ENCODE measurements around the gene EPHB2. TPM values are rescaled to one million over a fixed set of nuclear protein-coding genes. Genes with fewer than 3 reads are reported as not detected.

EPHB2 gene
- total RNA-seq, 5 donors from 2014 or later (not counting 1 experiment from before 2014, with no cell fraction given) = 0.06 to 0.20 (median 0.12) TPM; not detected in 2

DNA sequence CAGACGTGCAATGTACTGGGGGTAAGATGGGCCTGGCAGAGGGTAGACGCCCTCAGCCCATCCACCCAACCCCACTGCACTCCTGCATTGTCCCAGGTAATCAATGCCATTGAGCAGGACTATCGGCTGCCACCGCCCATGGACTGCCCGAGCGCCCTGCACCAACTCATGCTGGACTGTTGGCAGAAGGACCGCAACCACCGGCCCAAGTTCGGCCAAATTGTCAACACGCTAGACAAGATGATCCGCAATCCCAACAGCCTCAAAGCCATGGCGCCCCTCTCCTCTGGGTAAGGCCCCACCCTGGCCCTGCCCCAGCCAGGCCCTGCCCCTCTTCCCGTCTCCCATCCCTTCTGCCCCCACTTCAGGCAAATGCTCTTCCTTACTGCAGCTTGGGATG, 199.6 kb downstream of the EPHB2 start:
- Mint-ChIP-seq H3K36me3 (no peaks in the 10 kb centered on the region), H3K27me3 (peaks cover 3 to 4% of the 10 kb centered on the region in 2 donors), H3K4me3 (no peak overlapping the region), H3K4me1 (no peaks in the 10 kb centered on the region), H3K9me3 (no peaks in the 10 kb centered on the region), H3K27ac (no peak overlapping the region)
- no peaks in the 10 kb centered on the region for H3K4me1 ChIP-seq (ENCODE audit: control insufficient read depth in 1 of 2, extremely low read depth in 1 of 2, insufficient read depth in 2 of 2, low read length in 2 of 2)
- peaks cover 0 to 20% of the 10 kb centered on the region in 2 experiments for H3K27me3 ChIP-seq (replicated peaks in 1 of 2; ENCODE audit: control insufficient read depth in 2 of 2, extremely low read depth in 1 of 2, insufficient read depth in 2 of 2, low read length in 1 of 2)
- ChIA-PET POLR2A (no interaction called here), CTCF (no interaction called here)
- H3K27ac ChIP-seq (ENCODE audit: low read length) = no peak overlapping the region
- H3K36me3 ChIP-seq (ENCODE audit: control insufficient read depth in 2 of 2, extremely low read depth in 1 of 2, insufficient read depth in 1 of 2, low read length in 1 of 2) = no peaks in the 10 kb centered on the region
- no peaks in the 10 kb centered on the region for H3K9me3 ChIP-seq
- no peak overlapping the region for H3K4me3 ChIP-seq (ENCODE audit: control insufficient read depth in 1 of 2, extremely low read depth in 1 of 2, low read length in 1 of 2)
- DNase-seq = no peak
- ATAC-seq (replicated peaks in 1 of 4) = no peak
- WGBS (ENCODE audit: insufficient coverage) = 88% methylated on average over 11 of the region's 13 CpGs

- H3K36me3 Mint-ChIP-seq = no peaks in the 10 kb centered on the region
- no peaks in the 10 kb centered on the region for H3K9me3 Mint-ChIP-seq
- H3K27me3 Mint-ChIP-seq = peaks cover 4 to 8% of the 10 kb centered on the region in 2 donors
- no peaks in the 10 kb centered on the region for H3K4me1 Mint-ChIP-seq
- Histone ChIP-seq H3K36me3 (ENCODE audit: control insufficient read depth in 2 of 2, extremely low read depth in 1 of 2, insufficient read depth in 1 of 2, low read length in 1 of 2) (no peaks in the 10 kb centered on the region), H3K4me1 (ENCODE audit: control insufficient read depth in 1 of 2, extremely low read depth in 1 of 2, insufficient read depth in 2 of 2, low read length in 2 of 2) (no peaks in the 10 kb centered on the region), H3K27me3 (replicated peaks in 1 of 2; ENCODE audit: control insufficient read depth in 2 of 2, extremely low read depth in 1 of 2, insufficient read depth in 2 of 2, low read length in 1 of 2) (peaks cover 0 to 23% of the 10 kb centered on the region in 2 experiments), H3K9me3 (no peaks in the 10 kb centered on the region), H3K4me3 (ENCODE audit: control insufficient read depth in 1 of 2, extremely low read depth in 1 of 2, low read length in 1 of 2) (no peak overlapping the region), H3K27ac (ENCODE audit: low read length) (no peak overlapping the region)
- ChIA-PET CTCF (no interaction called here), POLR2A (no interaction called here)
- DNase-seq = no peak
- H3K4me3 Mint-ChIP-seq = no peak overlapping the region
- H3K27ac Mint-ChIP-seq = no peak overlapping the region
- WGBS (ENCODE audit: insufficient coverage) = 48% methylated on average over 2 of the region's 5 CpGs
- ATAC-seq (replicated peaks in 1 of 4) = no peak
Observed at GRCh38 chr1:22910986-22911651, 200.5 kb downstream of the EPHB2 start.

DNA sequence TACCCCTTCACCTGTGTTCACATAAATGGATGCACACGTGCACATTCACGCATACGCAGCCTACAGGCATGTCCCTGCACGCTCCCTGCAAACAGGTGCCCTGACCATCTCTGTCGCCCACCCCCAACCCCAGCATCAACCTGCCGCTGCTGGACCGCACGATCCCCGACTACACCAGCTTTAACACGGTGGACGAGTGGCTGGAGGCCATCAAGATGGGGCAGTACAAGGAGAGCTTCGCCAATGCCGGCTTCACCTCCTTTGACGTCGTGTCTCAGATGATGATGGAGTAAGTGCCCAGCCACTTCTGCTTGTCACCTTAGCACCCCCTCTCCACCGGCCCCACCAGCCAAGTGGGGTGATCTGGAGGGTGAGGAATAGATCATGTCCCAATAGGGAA, 201.7 kb downstream of the EPHB2 start:
- H3K27me3 ChIP-seq (replicated peaks in 1 of 2; ENCODE audit: control insufficient read depth in 2 of 2, extremely low read depth in 1 of 2, insufficient read depth in 2 of 2, low read length in 1 of 2) = peaks cover 0 to 26% of the 10 kb centered on the region in 2 experiments
- CTCF ChIA-PET = no interaction called here
- no peak overlapping the region for H3K4me3 ChIP-seq (ENCODE audit: control insufficient read depth in 1 of 2, extremely low read depth in 1 of 2, low read length in 1 of 2)
- Mint-ChIP-seq H3K4me3 (no peak overlapping the region), H3K27me3 (peaks cover 9 to 10% of the 10 kb centered on the region in 2 donors), H3K27ac (no peak overlapping the region), H3K9me3 (no peaks in the 10 kb centered on the region), H3K4me1 (no peaks in the 10 kb centered on the region), H3K36me3 (no peaks in the 10 kb centered on the region)
- 95% methylated on average over 4 of the region's 16 CpGs for WGBS (ENCODE audit: insufficient coverage)
- DNase-seq (no peak), ATAC-seq (replicated peaks in 1 of 4) (no peak)
- no peaks in the 10 kb centered on the region for H3K4me1 ChIP-seq (ENCODE audit: control insufficient read depth in 1 of 2, extremely low read depth in 1 of 2, insufficient read depth in 2 of 2, low read length in 2 of 2)
- no peaks in the 10 kb centered on the region for H3K9me3 ChIP-seq
- H3K36me3 ChIP-seq (ENCODE audit: control insufficient read depth in 2 of 2, extremely low read depth in 1 of 2, insufficient read depth in 1 of 2, low read length in 1 of 2) = no peaks in the 10 kb centered on the region
- POLR2A ChIA-PET = no interaction called here
- H3K27ac ChIP-seq (ENCODE audit: low read length) = no peak overlapping the region

- POLR2A ChIA-PET = no interaction called here
- H3K27me3 Mint-ChIP-seq = peaks cover 11 to 14% of the 10 kb centered on the region in 2 donors
- H3K9me3 Mint-ChIP-seq = no peaks in the 10 kb centered on the region
- Histone ChIP-seq H3K27me3 (replicated peaks in 1 of 2; ENCODE audit: control insufficient read depth in 2 of 2, extremely low read depth in 1 of 2, insufficient read depth in 2 of 2, low read length in 1 of 2) (peaks cover 0 to 26% of the 10 kb centered on the region in 2 experiments), H3K9me3 (no peaks in the 10 kb centered on the region), H3K4me1 (ENCODE audit: control insufficient read depth in 1 of 2, extremely low read depth in 1 of 2, insufficient read depth in 2 of 2, low read length in 2 of 2) (no peaks in the 10 kb centered on the region), H3K36me3 (ENCODE audit: control insufficient read depth in 2 of 2, extremely low read depth in 1 of 2, insufficient read depth in 1 of 2, low read length in 1 of 2) (no peaks in the 10 kb centered on the region), H3K27ac (ENCODE audit: low read length) (no peak overlapping the region), H3K4me3 (ENCODE audit: control insufficient read depth in 1 of 2, extremely low read depth in 1 of 2, low read length in 1 of 2) (no peak overlapping the region)
- H3K4me3 Mint-ChIP-seq = no peak overlapping the region
- H3K27ac Mint-ChIP-seq = no peak overlapping the region
- CTCF ChIA-PET = no interaction called here
- H3K4me1 Mint-ChIP-seq = no peaks in the 10 kb centered on the region
- ATAC-seq (replicated peaks in 1 of 4) = no peak
- DNase-seq = no peak
- 78% methylated on average over 14 of the region's 24 CpGs for WGBS (ENCODE audit: insufficient coverage)
- no peaks in the 10 kb centered on the region for H3K36me3 Mint-ChIP-seq
Observed at GRCh38 chr1:22913421-22914141, 202.9 kb downstream of the EPHB2 start.

DNA sequence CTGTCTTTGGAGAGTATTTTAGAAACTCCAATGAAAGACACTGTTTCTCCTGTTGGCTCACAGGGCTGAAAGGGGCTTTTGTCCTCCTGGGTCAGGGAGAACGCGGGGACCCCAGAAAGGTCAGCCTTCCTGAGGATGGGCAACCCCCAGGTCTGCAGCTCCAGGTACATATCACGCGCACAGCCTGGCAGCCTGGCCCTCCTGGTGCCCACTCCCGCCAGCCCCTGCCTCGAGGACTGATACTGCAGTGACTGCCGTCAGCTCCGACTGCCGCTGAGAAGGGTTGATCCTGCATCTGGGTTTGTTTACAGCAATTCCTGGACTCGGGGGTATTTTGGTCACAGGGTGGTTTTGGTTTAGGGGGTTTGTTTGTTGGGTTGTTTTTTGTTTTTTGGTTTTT, 203.5 kb downstream of the EPHB2 start:
- H3K9me3 Mint-ChIP-seq = no peaks in the 10 kb centered on the region
- no peaks in the 10 kb centered on the region for H3K9me3 ChIP-seq
- H3K27me3 Mint-ChIP-seq = peaks cover 10 to 14% of the 10 kb centered on the region in 2 donors
- H3K4me1 Mint-ChIP-seq = no peaks in the 10 kb centered on the region
- H3K4me3 ChIP-seq (ENCODE audit: control insufficient read depth in 1 of 2, extremely low read depth in 1 of 2, low read length in 1 of 2) = no peak overlapping the region
- no peaks in the 10 kb centered on the region for H3K36me3 ChIP-seq (ENCODE audit: control insufficient read depth in 2 of 2, extremely low read depth in 1 of 2, insufficient read depth in 1 of 2, low read length in 1 of 2)
- H3K27ac ChIP-seq (ENCODE audit: low read length) = no peak overlapping the region
- CTCF ChIA-PET = no interaction called here
- peaks cover 0 to 22% of the 10 kb centered on the region in 2 experiments for H3K27me3 ChIP-seq (replicated peaks in 1 of 2; ENCODE audit: control insufficient read depth in 2 of 2, extremely low read depth in 1 of 2, insufficient read depth in 2 of 2, low read length in 1 of 2)
- POLR2A ChIA-PET = no interaction called here
- DNase-seq = no peak
- no peak overlapping the region for H3K4me3 Mint-ChIP-seq
- H3K36me3 Mint-ChIP-seq = no peaks in the 10 kb centered on the region
- H3K4me1 ChIP-seq (ENCODE audit: control insufficient read depth in 1 of 2, extremely low read depth in 1 of 2, insufficient read depth in 2 of 2, low read length in 2 of 2) = no peaks in the 10 kb centered on the region
- ATAC-seq (replicated peaks in 1 of 4) = no peak
- no peak overlapping the region for H3K27ac Mint-ChIP-seq
- 88% methylated on average over 10 of the region's 10 CpGs for WGBS (ENCODE audit: insufficient coverage)

GRCh38 chr1:22914633-22915217, 204.1 kb downstream of the EPHB2 start:
- Mint-ChIP-seq H3K4me1 (no peaks in the 10 kb centered on the region), H3K36me3 (no peaks in the 10 kb centered on the region), H3K27me3 (peaks cover 10 to 14% of the 10 kb centered on the region in 2 donors), H3K9me3 (no peaks in the 10 kb centered on the region), H3K4me3 (no peak overlapping the region), H3K27ac (no peak overlapping the region)
- WGBS (ENCODE audit: insufficient coverage) = 85% methylated on average over 4 of the region's 8 CpGs
- DNase-seq = no peak
- POLR2A ChIA-PET = no interaction called here
- Histone ChIP-seq H3K4me1 (ENCODE audit: control insufficient read depth in 1 of 2, extremely low read depth in 1 of 2, insufficient read depth in 2 of 2, low read length in 2 of 2) (no peaks in the 10 kb centered on the region), H3K36me3 (ENCODE audit: control insufficient read depth in 2 of 2, extremely low read depth in 1 of 2, insufficient read depth in 1 of 2, low read length in 1 of 2) (no peaks in the 10 kb centered on the region), H3K27me3 (replicated peaks in 1 of 2; ENCODE audit: control insufficient read depth in 2 of 2, extremely low read depth in 1 of 2, insufficient read depth in 2 of 2, low read length in 1 of 2) (peaks cover 0 to 19% of the 10 kb centered on the region in 2 experiments), H3K4me3 (ENCODE audit: control insufficient read depth in 1 of 2, extremely low read depth in 1 of 2, low read length in 1 of 2) (no peak overlapping the region), H3K27ac (ENCODE audit: low read length) (no peak overlapping the region), H3K9me3 (no peaks in the 10 kb centered on the region)
- ATAC-seq (replicated peaks in 1 of 4) = no peak
- CTCF ChIA-PET = no interaction called here

All from T-cell (primary cell).